ENCODE measurements around the gene PLXNA4. TPM values are rescaled to one million over a fixed set of nuclear protein-coding genes. Genes with fewer than 3 reads are reported as not detected.

Gene PLXNA4
- total RNA-seq, 4 donors from 2014 or later = 0.49 to 7.1 (median 2.0) TPM

GRCh38 chr7:132544999-132545398, 31.3 kb downstream of the PLXNA4 start:
- no peak for TF ChIP-seq CTCF (IDR thresholded peaks at IDR 0.05)
- no peak for TF ChIP-seq POLR2A (IDR thresholded peaks at IDR 0.05)
- peaks cover 0 to 1% (median 0%) of the 10 kb centered on the region in 3 donors for H3K9me3 ChIP-seq
- no peaks in the 10 kb centered on the region for H3K4me1 ChIP-seq
- no peak overlapping the region for H3K4me3 ChIP-seq
- no peaks in the 10 kb centered on the region for H3K27me3 ChIP-seq
- H3K36me3 ChIP-seq = no peaks in the 10 kb centered on the region
- H3K27ac ChIP-seq = no peak overlapping the region
- 35 to 47% methylated on average over 1 of the region's 1 CpG for WGBS, 2 donors
- intact Hi-C loops (cut with DNase I) = no loop called here
- no peak for DNase-seq

- Histone ChIP-seq H3K27me3 (no peaks in the 10 kb centered on the region), H3K9me3 (no peaks in the 10 kb centered on the region), H3K4me1 (no peaks in the 10 kb centered on the region), H3K4me3 (no peak overlapping the region), H3K27ac (no peak overlapping the region), H3K36me3 (no peaks in the 10 kb centered on the region)
- no peak for DNase-seq
- 43 to 87% methylated on average over 1 of the region's 1 CpG for WGBS, 2 donors
- TF ChIP-seq CTCF (IDR thresholded peaks at IDR 0.05) (no peak), POLR2A (IDR thresholded peaks at IDR 0.05) (no peak)
- intact Hi-C loops (cut with DNase I) = no loop called here
Measured at GRCh38 chr7:132544025-132544424, 32.2 kb downstream of the PLXNA4 start.

- H3K27ac ChIP-seq = no peak overlapping the region
- no peaks in the 10 kb centered on the region for H3K36me3 ChIP-seq
- no peaks in the 10 kb centered on the region for H3K9me3 ChIP-seq
- 34 to 64% methylated on average over 1 of the region's 1 CpG for WGBS, 2 donors
- intact Hi-C loops (cut with DNase I) = no loop called here
- DNase-seq = no peak
- no peaks in the 10 kb centered on the region for H3K27me3 ChIP-seq
- no peaks in the 10 kb centered on the region for H3K4me1 ChIP-seq
- TF ChIP-seq CTCF (IDR thresholded peaks at IDR 0.05) (no peak), POLR2A (IDR thresholded peaks at IDR 0.05) (no peak)
- no peak overlapping the region for H3K4me3 ChIP-seq
Measured at GRCh38 chr7:132542895-132543294, 33.4 kb downstream of the PLXNA4 start.

- Histone ChIP-seq H3K27me3 (no peaks in the 10 kb centered on the region), H3K9me3 (no peaks in the 10 kb centered on the region), H3K27ac (no peak overlapping the region), H3K4me3 (no peak overlapping the region), H3K36me3 (no peaks in the 10 kb centered on the region), H3K4me1 (no peaks in the 10 kb centered on the region)
- TF ChIP-seq POLR2A (IDR thresholded peaks at IDR 0.05) (no peak), CTCF (IDR thresholded peaks at IDR 0.05) (no peak)
- 50 to 63% methylated on average over 6 of the region's 6 CpGs for WGBS, 2 donors
- no peak for DNase-seq
- intact Hi-C loops (cut with DNase I) = no loop called here
Measured at GRCh38 chr7:132541656-132542055, 34.6 kb downstream of the PLXNA4 start.

- Histone ChIP-seq H3K27me3 (no peaks in the 10 kb centered on the region), H3K4me1 (no peaks in the 10 kb centered on the region), H3K36me3 (no peaks in the 10 kb centered on the region), H3K4me3 (no peak overlapping the region), H3K27ac (no peak overlapping the region), H3K9me3 (no peaks in the 10 kb centered on the region)
- no peak for TF ChIP-seq CTCF (IDR thresholded peaks at IDR 0.05)
- TF ChIP-seq POLR2A (IDR thresholded peaks at IDR 0.05) = no peak
- 65 to 70% methylated on average over 8 of the region's 8 CpGs for WGBS, 2 donors
- no peak for DNase-seq
- intact Hi-C loops (cut with DNase I) = no loop called here
Measured at GRCh38 chr7:132537456-132538145, 38.7 kb downstream of the PLXNA4 start.
